T-helper 1 cell (primary cell): ENCODE results near the gene NBPF4.
"Not testable (repeated sequence)": the region's sequence is repeated elsewhere in the genome, so short reads cannot be mapped to it uniquely, and the experiment has no call there.

Source experiments
- DNase-seq, 5 donors: peaks; one replicate each; pipeline ENCODE4 v3.0.0-alpha.2; 2012 to 2020

Gene NBPF4

GRCh38 chr1:108211014-108211413 is 32.9 kb downstream of the NBPF4 start:
- DNase-seq, result no peak

- no peak for DNase-seq
Measured at GRCh38 chr1:108209456-108210108, 34.3 kb downstream of the NBPF4 start.

- DNase-seq, result no peak
Measured at GRCh38 chr1:108208724-108209446, 35.0 kb downstream of the NBPF4 start.

- not testable (repeated sequence) for DNase-seq
Measured at GRCh38 chr1:108203582-108203981, 40.3 kb downstream of the NBPF4 start.

- DNase-seq, result no peak
Measured at GRCh38 chr1:108201687-108202086, 42.2 kb downstream of the NBPF4 start.

- DNase-seq, result peak in 4 of 5 donors; percentile 10 to 59 (median 23)
Measured at GRCh38 chr1:108200687-108201051, 43.2 kb downstream of the NBPF4 start.

GRCh38 chr1:108199781-108200686 is 43.8 kb downstream of the NBPF4 start, which contains the start of gene SLC25A24:
TSS of gene SLC25A24 (minus strand) at chr1:108200343. CDS start at chr1:108200138, 205 bp downstream.
- DNase-seq, result peak; percentile 53 to 85 (median 59)

GRCh38 chr1:108199201-108199691 is 44.6 kb downstream of the NBPF4 start:
- peak in 1 of 5 donors; percentile 4 for DNase-seq

GRCh38 chr1:108194051-108194450 is 49.8 kb downstream of the NBPF4 start:
- DNase-seq, result no peak

- DNase-seq, result no peak
Measured at GRCh38 chr1:108193333-108193732, 50.5 kb downstream of the NBPF4 start.

- no peak for DNase-seq
Measured at GRCh38 chr1:108192581-108192980, 51.3 kb downstream of the NBPF4 start.

GRCh38 chr1:108190686-108191416 is 53.0 kb downstream of the NBPF4 start:
- no peak for DNase-seq

- DNase-seq, result no peak
Measured at GRCh38 chr1:108190001-108190634, 53.8 kb downstream of the NBPF4 start.

- peak in 1 of 5 donors; percentile 3 for DNase-seq
Measured at GRCh38 chr1:108188801-108189200, 55.1 kb downstream of the NBPF4 start.

GRCh38 chr1:108182959-108183700 is 60.7 kb downstream of the NBPF4 start:
- no peak for DNase-seq

- DNase-seq, result no peak
Measured at GRCh38 chr1:108179018-108179417, 64.9 kb downstream of the NBPF4 start.
